Bronchial epithelial cell (primary cell): Measurements from ENCODE around the gene CANX. TPM values are rescaled to one million over a fixed set of nuclear protein-coding genes. Genes with fewer than 3 reads are reported as not detected.
"Not testable (repeated sequence)": the region's sequence is repeated elsewhere in the genome, so short reads cannot be mapped to it uniquely, and the experiment has no call there.

Experiments used
- DNase-seq: peaks from one replicate; pipeline ENCODE4 v3.0.0-alpha.2; 2010; ENCODE audit warnings: low read depth
- FAIRE-seq: peaks from 2 replicates; lab custom pipeline; 2011; peaks lifted over from hg19 to GRCh38; lab: Jason Lieb, UNC
- H3K27me3 ChIP-seq: 2 replicates; pipeline ENCODE4 v1.5.1; 2011; ENCODE audit warnings: low read length; ENCODE audit not compliant: control insufficient read depth, insufficient read depth
- H3K36me3 ChIP-seq: 2 replicates; pipeline ENCODE4 v1.5.1; 2011; ENCODE audit warnings: low read length; ENCODE audit not compliant: control insufficient read depth, insufficient read depth
- H3K4me3 ChIP-seq: 2 replicates; pipeline ENCODE4 v1.5.1; 2011; ENCODE audit warnings: mild to moderate bottlenecking, low read depth, low read length, control low read depth
- CTCF ChIP-seq: IDR thresholded peaks from 2 replicates; pipeline ENCODE4 v1.5.1; 2011; ENCODE audit warnings: mild to moderate bottlenecking, moderate library complexity, low read length, control low read depth, inconsistent platforms; ENCODE audit not compliant: insufficient read depth, severe bottlenecking
- total RNA-seq: library from RNA; depleted of rRNA; stranded (reverse); fragments of >200 nt; gene quantifications from 2 replicates; pipeline ENCODE4 v1.2.1, GENCODE V29; 2014

The CANX gene
- 925 and 1,015 TPM in 2 replicates for total RNA-seq

- FAIRE-seq, result no peak
- Histone ChIP-seq H3K27me3 (no peaks in the 10 kb centered on the region), H3K4me3 (peak within 1 kb of the TSS; percentile 97), H3K36me3 (peaks cover 4% of the 10 kb centered on the region)
- DNase-seq, result no peak
- TF ChIP-seq CTCF, result no peak
Observed at GRCh38 chr5:179698935-179699615, at the start of gene CANX. Gene CANX, plus strand, starts transcription at chr5:179698967. Its CDS starts 6,715 bp downstream, at chr5:179705682.

DNA sequence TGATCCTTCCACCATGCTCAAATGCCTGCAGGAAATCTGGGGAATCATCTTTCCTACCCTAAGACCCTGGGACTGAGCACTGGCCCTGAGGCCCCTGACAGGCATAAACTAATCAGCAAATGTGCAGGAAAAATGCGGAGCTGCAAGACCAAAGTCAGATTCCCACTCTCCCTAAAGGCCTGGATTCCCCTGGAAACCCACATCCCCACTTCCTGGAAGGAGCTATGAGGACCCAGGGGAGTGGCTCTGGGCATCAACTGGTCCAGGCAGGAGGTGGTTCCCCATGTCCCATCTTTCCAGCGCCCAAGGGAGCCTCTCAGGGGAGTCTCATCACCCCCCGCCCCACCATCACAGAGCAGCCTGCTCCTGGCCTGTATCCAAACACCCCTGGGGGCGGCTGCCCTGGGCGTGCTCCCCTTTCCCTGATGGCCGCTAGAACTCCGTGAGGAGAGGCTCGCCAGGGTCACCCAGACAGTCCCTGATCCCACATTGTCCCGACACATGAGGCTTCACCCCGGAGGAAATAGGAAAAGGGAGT lies 49.5 kb upstream of the CANX start:
- not testable (repeated sequence) for FAIRE-seq, DNase-seq, H3K27me3 ChIP-seq, H3K4me3 ChIP-seq, H3K36me3 ChIP-seq

DNA sequence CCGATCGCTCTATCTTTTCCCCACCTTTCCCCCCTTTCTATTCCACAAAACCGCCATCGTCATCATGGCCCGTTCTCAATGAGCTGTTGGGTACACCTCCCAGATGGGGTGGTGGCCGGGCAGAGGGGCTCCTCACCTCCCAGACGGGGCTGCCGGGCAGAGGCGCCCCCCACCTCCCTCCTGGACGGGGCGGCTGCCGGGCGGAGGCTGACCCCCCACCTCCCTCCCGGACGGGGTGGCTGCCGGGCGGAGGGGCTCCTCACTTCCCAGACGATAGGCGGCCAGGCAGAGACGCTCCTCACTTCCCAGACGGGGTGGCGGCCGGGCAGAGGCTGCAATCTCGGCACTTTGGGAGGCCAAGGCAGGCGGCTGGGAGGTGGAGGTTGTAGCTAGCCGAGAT lies 48.5 kb upstream of the CANX start:
- not testable (repeated sequence) for H3K36me3 ChIP-seq, H3K4me3 ChIP-seq, FAIRE-seq, DNase-seq, H3K27me3 ChIP-seq

DNA sequence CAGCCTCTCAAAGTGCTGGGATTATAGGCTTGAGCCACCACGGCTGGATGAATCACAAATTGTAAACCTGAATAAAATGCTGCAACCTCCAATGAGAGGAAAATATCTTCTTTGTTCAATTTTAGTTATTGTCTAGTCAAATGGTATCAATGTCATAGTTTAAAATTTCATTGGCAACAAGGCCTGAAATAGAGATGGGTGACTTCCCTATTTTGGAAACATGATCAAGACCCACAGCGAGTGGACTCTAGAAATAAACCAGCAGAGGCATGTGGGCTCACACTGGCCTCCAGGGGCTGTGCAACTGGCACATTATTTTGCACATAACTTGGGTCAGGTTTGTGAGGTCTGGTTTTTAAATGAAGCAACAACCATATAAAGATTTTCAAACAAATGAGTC lies 45.6 kb upstream of the CANX start:
- not testable (repeated sequence) for H3K36me3 ChIP-seq, H3K4me3 ChIP-seq, H3K27me3 ChIP-seq, DNase-seq, FAIRE-seq

GRCh38 chr5:179657302-179658178 lies 41.2 kb upstream of the CANX start:
- peak; percentile 47 for FAIRE-seq
- H3K36me3 ChIP-seq, DNase-seq, H3K27me3 ChIP-seq, H3K4me3 ChIP-seq: not testable (repeated sequence)

- not testable (repeated sequence) for FAIRE-seq, H3K27me3 ChIP-seq, H3K36me3 ChIP-seq
- DNase-seq, result peak; percentile 18
- H3K4me3 ChIP-seq, result peak overlapping the region; percentile 39
Observed at GRCh38 chr5:179658179-179658856, 40.4 kb upstream of the CANX start.

DNA sequence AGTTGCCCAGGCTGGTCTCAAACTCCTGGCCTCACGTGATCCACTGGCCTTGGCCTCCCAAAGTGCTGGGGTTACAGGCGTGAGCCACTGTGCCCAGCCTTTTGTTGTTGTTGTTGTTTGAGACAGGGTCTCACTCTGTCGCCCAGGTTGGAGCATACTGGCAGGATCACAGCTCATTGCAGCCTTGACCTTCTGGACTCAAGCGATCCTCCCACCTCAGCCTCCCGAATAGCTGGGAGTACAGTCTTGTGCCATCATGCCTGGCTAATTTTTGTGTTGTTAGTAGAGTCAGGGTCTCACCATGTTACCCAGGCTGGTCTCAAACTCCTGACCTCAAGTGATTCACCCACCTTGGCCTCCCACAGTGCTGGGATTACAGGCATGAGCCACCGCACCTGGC lies 37.1 kb upstream of the CANX start:
- H3K4me3 ChIP-seq, FAIRE-seq, H3K27me3 ChIP-seq, DNase-seq, H3K36me3 ChIP-seq: not testable (repeated sequence)

DNA sequence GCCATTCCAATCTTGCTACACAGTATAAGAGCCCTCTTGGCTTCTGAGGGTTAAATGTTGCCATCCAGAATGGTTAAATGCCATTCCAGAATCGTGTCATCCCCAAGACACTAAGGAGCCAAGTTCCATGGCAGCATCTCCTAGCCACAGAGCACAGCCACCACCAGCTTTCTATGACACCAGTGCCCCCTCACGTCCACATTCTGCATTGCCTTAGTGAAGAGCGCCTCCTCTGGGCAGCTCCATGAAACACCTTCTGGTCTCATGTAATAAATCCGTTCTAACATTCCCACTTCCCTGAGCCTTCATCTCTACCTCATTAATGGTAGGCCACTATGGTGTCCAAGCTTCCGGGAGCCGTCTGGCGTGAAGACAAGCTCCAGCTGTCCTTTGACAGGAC lies 30.4 kb upstream of the CANX start:
- no peak for FAIRE-seq
- Histone ChIP-seq H3K27me3 (no peaks in the 10 kb centered on the region), H3K4me3 (no peak overlapping the region), H3K36me3 (peaks cover 7% of the 10 kb centered on the region)
- peak; percentile 30 for DNase-seq
- peak; percentile 85 for TF ChIP-seq CTCF
